LNCAP (cell line): ENCODE measurements around the gene WDR33.

Experiments used
- CTCF ChIP-seq: fragments of 450-650 bp; IDR thresholded peaks from 2 replicates; pipeline ENCODE4 v1.5.1; 2017; ENCODE audit warnings: mild to moderate bottlenecking

The WDR33 gene

GRCh38 chr2:127678531-127678930 lies 132.4 kb downstream of the WDR33 start:
- no peak for TF ChIP-seq CTCF

- no peak for TF ChIP-seq CTCF
Observed at GRCh38 chr2:127676906-127677305, 134.1 kb downstream of the WDR33 start.

GRCh38 chr2:127675331-127676261 lies 135.4 kb downstream of the WDR33 start, which contains the start of gene LIMS2:
TSS of gene LIMS2 (minus strand) at chr2:127675530. CDS start at chr2:127675024, 506 bp downstream.
- TF ChIP-seq CTCF, result no peak

- no peak for TF ChIP-seq CTCF
Observed at GRCh38 chr2:127674241-127675209, 136.4 kb downstream of the WDR33 start.

GRCh38 chr2:127673291-127674069 lies 137.5 kb downstream of the WDR33 start:
- no peak for TF ChIP-seq CTCF

- TF ChIP-seq CTCF, result no peak
Observed at GRCh38 chr2:127672341-127673224, 138.4 kb downstream of the WDR33 start.
